Gastroesophageal sphincter (tissue), 4 donors: Measurements from ENCODE around the gene CDC42EP4. TPM values are rescaled to one million over a fixed set of nuclear protein-coding genes. Genes with fewer than 3 reads are reported as not detected.
"Not testable (repeated sequence)": the region's sequence is repeated elsewhere in the genome, so short reads cannot be mapped to it uniquely, and the experiment has no call there.

Experiments used
- ATAC-seq: fragments of 150-250 bp; one replicate; pipeline ENCODE4 v1.9.1; 2016; ENCODE audit warnings: mild to moderate bottlenecking, moderate library complexity
- H3K27ac ChIP-seq, 4 donors: fragments of 200-600 bp; sonication (generic) in 3 of 4; 1 replicate in 3 of 4; 2 replicates in 1 of 4; pipeline ENCODE4 v1.5.1; 2016 to 2019
- H3K27me3 ChIP-seq: fragments of 200-600 bp; sonication (generic); one replicate; pipeline ENCODE4 v1.5.1; 2019
- H3K36me3 ChIP-seq, 2 donors: fragments of 200-600 bp; sonication (generic); one replicate each; pipeline ENCODE4 v1.5.1; 2019; ENCODE audit warnings: control low read depth in 1 of 2
- H3K4me1 ChIP-seq, 3 donors: fragments of 200-600 bp; sonication (generic); 1 replicate in 2 of 3; 2 replicates in 1 of 3; pipeline ENCODE4 v1.5.1; 2016 to 2019; ENCODE audit warnings: control low read depth in 2 of 3
- H3K4me3 ChIP-seq, 2 donors: fragments of 200-600 bp; sonication (generic); one replicate each; pipeline ENCODE4 v1.5.1; 2019; ENCODE audit warnings: mild to moderate bottlenecking in 1 of 2, moderate library complexity in 1 of 2
- H3K9me3 ChIP-seq, 3 donors: fragments of 200-600 bp; sonication (generic); one replicate each; pipeline ENCODE4 v1.5.1; 2017 to 2019; ENCODE audit warnings: control low read depth in 2 of 3
- EP300 ChIP-seq: sonication (generic); formaldehyde crosslinking; IDR thresholded peaks from one replicate; pipeline ENCODE4 v1.6.1; 2017; ENCODE audit warnings: antibody characterized with exemption, mild to moderate bottlenecking
- POLR2A ChIP-seq, 2 donors: fragments of 450-650 bp; IDR thresholded peaks; one replicate each; pipeline ENCODE4 v1.6.1; 2017; ENCODE audit warnings: antibody characterized with exemption in 2 of 2, mild to moderate bottlenecking in 2 of 2, moderate library complexity in 1 of 2
- POLR2AphosphoS5 ChIP-seq: sonication (generic); formaldehyde crosslinking; IDR thresholded peaks from one replicate; pipeline ENCODE4 v1.6.1; 2017; ENCODE audit warnings: antibody characterized with exemption
- WGBS, 2 donors: methylation state at CpG; one replicate each; pipeline ENCODE4 v1.1.5; 2018; ENCODE audit warnings: low coverage in 1 of 2; 5-methylcytosine and 5-hydroxymethylcytosine counted together
- total RNA-seq, 4 donors: library from RNA; depleted of rRNA; stranded (reverse); fragments of >200 nt; gene quantifications; one replicate each; pipeline ENCODE4 v1.1.0, GENCODE V29; 2016
- TF ChIP-seq, protein P1 (sequence below), 4 experiments: fragments of 200-600 bp in 2 of 4; fragments of 450-650 bp in 2 of 4; sonication (generic) in 1 of 4; IDR thresholded peaks; one replicate each; pipeline ENCODE4 v1.5.1; 2017 to 2019; ENCODE audit warnings: antibody characterized with exemption in 4 of 4, mild to moderate bottlenecking in 2 of 4, moderate library complexity in 2 of 4

Gene CDC42EP4
- total RNA-seq, 4 donors from 2014 or later = 69.4 to 106 (median 73.0) TPM

DNA sequence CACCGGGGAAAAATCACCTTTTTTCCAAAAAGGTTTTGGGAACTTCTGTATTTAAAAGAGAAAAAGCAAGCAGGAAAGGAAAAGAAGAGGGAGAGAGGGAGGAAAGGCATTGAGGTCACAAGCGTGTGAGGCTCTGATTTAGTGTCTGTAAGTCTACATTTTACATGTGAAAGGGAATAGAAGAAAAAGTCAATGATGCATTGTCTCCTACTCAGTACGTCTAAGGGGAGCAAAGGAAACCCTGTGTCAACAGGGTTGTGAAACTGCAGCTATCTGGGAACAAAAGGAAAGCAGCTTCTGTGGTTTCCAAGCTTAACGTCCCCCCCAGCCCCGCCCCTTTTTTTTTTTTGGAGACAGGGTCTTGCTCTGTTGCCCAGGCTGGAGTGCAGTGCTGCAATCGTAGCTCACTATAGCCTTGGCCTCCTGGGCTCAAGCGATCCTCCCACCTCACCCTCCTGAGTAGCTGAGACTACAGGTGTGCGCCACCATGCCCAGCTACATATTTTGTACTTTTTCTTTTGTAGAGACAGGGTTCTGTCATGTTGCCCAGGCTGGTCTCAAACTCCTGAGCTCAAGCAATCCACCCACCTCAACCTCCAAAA lies 1.8 kb upstream of the CDC42EP4 start:
- TF ChIP-seq, protein P1, sequence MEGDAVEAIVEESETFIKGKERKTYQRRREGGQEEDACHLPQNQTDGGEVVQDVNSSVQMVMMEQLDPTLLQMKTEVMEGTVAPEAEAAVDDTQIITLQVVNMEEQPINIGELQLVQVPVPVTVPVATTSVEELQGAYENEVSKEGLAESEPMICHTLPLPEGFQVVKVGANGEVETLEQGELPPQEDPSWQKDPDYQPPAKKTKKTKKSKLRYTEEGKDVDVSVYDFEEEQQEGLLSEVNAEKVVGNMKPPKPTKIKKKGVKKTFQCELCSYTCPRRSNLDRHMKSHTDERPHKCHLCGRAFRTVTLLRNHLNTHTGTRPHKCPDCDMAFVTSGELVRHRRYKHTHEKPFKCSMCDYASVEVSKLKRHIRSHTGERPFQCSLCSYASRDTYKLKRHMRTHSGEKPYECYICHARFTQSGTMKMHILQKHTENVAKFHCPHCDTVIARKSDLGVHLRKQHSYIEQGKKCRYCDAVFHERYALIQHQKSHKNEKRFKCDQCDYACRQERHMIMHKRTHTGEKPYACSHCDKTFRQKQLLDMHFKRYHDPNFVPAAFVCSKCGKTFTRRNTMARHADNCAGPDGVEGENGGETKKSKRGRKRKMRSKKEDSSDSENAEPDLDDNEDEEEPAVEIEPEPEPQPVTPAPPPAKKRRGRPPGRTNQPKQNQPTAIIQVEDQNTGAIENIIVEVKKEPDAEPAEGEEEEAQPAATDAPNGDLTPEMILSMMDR (IDR thresholded peaks at IDR 0.05) = no peak
- no peak for TF ChIP-seq EP300
- no peak for TF ChIP-seq POLR2AphosphoS5
- TF ChIP-seq POLR2A (IDR thresholded peaks at IDR 0.05) = no peak
- ATAC-seq = no peak
- no peaks in the 10 kb centered on the region for H3K9me3 ChIP-seq
- no peak overlapping the region for H3K27ac ChIP-seq
- H3K4me1 ChIP-seq = peaks cover 0 to 27% (median 14%) of the 10 kb centered on the region in 3 donors
- H3K27me3 ChIP-seq = no peaks in the 10 kb centered on the region
- 75% methylated on average over 4 to 6 of the region's 8 CpGs for WGBS, 2 donors
- H3K4me3 ChIP-seq = no peak overlapping the region
- H3K36me3 ChIP-seq = no peaks in the 10 kb centered on the region

DNA sequence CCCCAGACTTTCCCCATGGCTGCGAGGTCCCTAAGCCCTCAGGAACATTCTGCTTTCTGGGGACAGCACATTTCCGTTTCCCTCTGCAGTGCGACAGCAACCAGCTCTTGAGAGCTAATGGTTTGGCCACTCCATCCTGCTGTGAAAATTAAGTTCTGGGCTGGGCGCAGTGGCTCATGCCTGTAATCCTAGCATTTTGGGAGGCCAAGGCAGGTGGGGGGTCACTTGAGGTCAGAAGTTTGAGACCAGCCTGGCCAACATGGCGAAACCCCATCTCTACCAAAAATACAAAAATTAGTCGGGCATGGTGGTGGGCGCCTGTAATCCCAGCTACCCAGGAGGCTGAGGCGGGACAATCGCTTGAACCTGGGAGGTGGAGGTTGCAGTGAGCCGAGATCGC lies 1.1 kb upstream of the CDC42EP4 start:
- Histone ChIP-seq H3K4me1 (peaks cover 0 to 34% (median 20%) of the 10 kb centered on the region in 3 donors), H3K27ac (peak overlapping the region; percentile 81 to 100 (median 98))
- not testable (repeated sequence) for H3K4me3 ChIP-seq, H3K36me3 ChIP-seq, ATAC-seq, H3K27me3 ChIP-seq, H3K9me3 ChIP-seq
- WGBS, 2 donors = 90% methylated on average over 2 to 3 of the region's 11 CpGs

DNA sequence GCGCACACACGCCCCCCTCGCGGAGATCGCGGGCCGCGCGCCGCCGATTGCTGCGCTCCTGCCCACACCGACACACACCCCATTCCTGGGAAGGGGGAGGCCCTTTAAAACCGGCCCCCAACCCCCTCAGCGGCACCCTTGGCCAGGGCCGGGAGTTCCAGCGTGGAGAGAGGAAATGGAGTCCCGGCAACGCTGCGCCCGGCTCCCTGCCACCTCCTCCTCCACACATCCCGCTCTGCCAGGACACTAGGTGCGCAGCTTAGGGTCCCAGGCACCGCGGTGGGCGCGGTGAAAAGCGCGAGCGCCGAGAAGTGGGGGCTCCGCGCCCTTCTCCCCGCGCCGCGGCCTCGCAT lies 397 bp downstream of the CDC42EP4 start:
- no CpG with 5 or more reads among the region's 38 CpGs for WGBS, 2 donors
- Histone ChIP-seq H3K4me1 (peaks cover 0 to 49% (median 33%) of the 10 kb centered on the region in 3 donors), H3K36me3 (no peaks in the 10 kb centered on the region), H3K9me3 (no peaks in the 10 kb centered on the region), H3K4me3 (peak overlapping the region; percentile 84 to 100), H3K27ac (peak overlapping the region; percentile 94 to 100 (median 98)), H3K27me3 (no peaks in the 10 kb centered on the region)
- peak; percentile 14 for ATAC-seq
- no peak for TF ChIP-seq EP300
- TF ChIP-seq POLR2A (IDR thresholded peaks at IDR 0.05) = no peak
- TF ChIP-seq POLR2AphosphoS5 = no peak
- TF ChIP-seq, protein P1 (IDR thresholded peaks at IDR 0.05) = no peak

DNA sequence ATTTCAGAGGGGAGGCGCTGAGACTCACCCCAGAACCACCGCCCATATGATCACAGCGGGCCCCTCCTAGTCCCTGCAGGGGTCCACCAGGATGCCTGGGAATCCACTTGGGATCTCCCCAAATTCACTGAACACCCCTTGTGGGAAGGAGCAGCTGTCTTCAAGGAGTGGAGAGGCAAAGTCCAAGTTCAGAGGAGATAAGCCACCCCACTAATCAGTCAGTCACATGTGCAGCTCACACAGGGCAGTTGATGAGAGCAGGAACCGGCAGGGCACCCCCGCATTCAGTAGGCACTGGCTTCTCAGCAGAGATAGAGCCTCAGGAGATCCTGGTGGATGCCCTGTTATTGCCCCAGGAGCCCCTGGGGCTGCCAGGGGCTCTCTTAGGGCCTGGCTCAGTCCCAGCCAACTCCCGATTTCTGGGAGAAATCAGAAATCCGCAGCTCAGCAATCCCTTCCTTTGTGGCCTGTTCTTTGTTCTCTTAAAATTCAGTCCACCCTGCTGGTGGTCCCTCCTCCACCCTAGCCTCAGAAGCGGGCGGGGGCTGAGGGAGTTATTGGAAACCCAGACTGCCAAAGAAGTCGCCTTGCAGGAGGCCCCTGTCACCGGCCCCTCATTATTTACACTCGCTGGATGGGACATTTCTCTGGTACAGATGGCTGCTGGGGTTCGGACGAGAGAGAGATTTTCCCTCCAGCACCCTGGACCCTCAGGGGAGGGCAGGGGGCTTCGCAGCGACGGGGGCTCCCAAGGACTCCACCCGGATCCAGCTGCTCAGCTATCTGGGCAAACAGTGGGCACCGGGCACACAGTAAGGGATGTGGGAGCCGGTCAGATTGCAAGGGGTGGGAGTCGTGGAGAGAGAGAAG lies 1.8 kb downstream of the CDC42EP4 start:
- H3K4me1 ChIP-seq = peaks cover 8 to 64% (median 43%) of the 10 kb centered on the region in 3 donors
- 0 to 18% methylated on average over 2 to 5 of the region's 21 CpGs for WGBS, 2 donors
- no peak for ATAC-seq

DNA sequence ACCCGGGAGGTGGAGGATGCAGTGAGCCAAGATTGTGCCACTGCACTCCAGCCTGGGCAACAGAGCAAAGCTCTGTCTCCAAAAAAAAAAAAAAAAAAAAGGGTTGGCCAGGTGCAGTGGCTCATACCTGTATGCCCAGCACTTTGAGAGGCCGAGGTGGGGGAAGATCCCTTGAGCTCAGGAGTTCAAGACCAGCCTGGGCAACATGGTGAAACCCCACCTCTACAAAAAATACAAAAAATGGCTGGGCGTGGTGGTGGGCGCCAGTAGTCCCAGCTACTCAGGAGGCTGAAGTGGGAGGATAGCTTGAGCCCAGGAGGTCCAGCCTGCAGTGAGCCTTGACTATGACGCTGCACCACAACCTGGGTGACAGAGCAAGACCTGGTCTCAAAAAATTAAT lies 2.8 kb downstream of the CDC42EP4 start:
- ATAC-seq, H3K36me3 ChIP-seq, H3K9me3 ChIP-seq, H3K27me3 ChIP-seq: not testable (repeated sequence)
- Histone ChIP-seq H3K4me3 (peak overlapping the region in 1 of 2 donors; percentile 100), H3K4me1 (peaks cover 14 to 74% (median 50%) of the 10 kb centered on the region in 3 donors), H3K27ac (peak overlapping the region; percentile 70 to 100 (median 92))
- 63% methylated on average over 1 of the region's 5 CpGs; no CpG with 5 or more reads in 1 of the 2 donors for WGBS, 2 donors

More for the DNA sequence above, 1.8 kb downstream of the CDC42EP4 start:
- H3K36me3 ChIP-seq = no peaks in the 10 kb centered on the region
- H3K27me3 ChIP-seq = no peaks in the 10 kb centered on the region
- no peaks in the 10 kb centered on the region for H3K9me3 ChIP-seq
- H3K27ac ChIP-seq = peak overlapping the region; percentile 94 to 100 (median 98)
- no peak for TF ChIP-seq POLR2AphosphoS5
- TF ChIP-seq, protein P1 (IDR thresholded peaks at IDR 0.05) = no peak
- TF ChIP-seq EP300 = no peak
- TF ChIP-seq POLR2A (IDR thresholded peaks at IDR 0.05) = no peak
- peak overlapping the region; percentile 84 to 100 for H3K4me3 ChIP-seq
